AG08395 (cell line): ENCODE results near the gene DISP3.

Experiments used
- DNase-seq: peaks from one replicate; pipeline ENCODE4 v3.0.0; 2012; ENCODE audit warnings: mixed read lengths, low spot score

Gene DISP3, protein sequence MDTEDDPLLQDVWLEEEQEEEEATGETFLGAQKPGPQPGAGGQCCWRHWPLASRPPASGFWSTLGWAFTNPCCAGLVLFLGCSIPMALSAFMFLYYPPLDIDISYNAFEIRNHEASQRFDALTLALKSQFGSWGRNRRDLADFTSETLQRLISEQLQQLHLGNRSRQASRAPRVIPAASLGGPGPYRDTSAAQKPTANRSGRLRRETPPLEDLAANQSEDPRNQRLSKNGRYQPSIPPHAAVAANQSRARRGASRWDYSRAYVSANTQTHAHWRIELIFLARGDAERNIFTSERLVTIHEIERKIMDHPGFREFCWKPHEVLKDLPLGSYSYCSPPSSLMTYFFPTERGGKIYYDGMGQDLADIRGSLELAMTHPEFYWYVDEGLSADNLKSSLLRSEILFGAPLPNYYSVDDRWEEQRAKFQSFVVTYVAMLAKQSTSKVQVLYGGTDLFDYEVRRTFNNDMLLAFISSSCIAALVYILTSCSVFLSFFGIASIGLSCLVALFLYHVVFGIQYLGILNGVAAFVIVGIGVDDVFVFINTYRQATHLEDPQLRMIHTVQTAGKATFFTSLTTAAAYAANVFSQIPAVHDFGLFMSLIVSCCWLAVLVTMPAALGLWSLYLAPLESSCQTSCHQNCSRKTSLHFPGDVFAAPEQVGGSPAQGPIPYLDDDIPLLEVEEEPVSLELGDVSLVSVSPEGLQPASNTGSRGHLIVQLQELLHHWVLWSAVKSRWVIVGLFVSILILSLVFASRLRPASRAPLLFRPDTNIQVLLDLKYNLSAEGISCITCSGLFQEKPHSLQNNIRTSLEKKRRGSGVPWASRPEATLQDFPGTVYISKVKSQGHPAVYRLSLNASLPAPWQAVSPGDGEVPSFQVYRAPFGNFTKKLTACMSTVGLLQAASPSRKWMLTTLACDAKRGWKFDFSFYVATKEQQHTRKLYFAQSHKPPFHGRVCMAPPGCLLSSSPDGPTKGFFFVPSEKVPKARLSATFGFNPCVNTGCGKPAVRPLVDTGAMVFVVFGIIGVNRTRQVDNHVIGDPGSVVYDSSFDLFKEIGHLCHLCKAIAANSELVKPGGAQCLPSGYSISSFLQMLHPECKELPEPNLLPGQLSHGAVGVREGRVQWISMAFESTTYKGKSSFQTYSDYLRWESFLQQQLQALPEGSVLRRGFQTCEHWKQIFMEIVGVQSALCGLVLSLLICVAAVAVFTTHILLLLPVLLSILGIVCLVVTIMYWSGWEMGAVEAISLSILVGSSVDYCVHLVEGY (N-terminal part only)

GRCh38 chr1:11478571-11479374 is at the start of gene DISP3:
DISP3 (plus strand) TSS chr1:11479155; CDS start chr1:11500993, 21,838 bp downstream.
- DNase-seq = peak; percentile 82

DNA sequence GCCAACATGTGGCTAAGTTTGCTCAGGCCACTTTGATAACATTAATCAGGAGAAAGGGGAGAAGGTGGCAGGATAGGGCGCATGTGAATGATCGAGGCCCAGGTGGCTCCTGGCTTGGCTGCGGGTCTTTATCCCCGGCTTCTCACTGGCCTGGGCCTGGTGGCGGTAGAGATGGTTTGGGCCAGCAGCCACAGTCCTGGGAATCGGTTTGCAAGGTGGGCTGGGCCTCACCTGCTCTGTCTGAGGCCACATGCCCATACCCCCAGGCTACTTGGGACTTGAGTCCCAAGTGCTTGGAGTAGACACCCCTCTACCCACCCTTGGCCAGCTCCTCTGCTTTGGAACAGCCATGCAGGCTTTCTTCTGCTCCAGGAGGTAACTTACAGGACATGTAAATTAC is 49.7 kb upstream of the DISP3 start:
- no peak for DNase-seq

DNA sequence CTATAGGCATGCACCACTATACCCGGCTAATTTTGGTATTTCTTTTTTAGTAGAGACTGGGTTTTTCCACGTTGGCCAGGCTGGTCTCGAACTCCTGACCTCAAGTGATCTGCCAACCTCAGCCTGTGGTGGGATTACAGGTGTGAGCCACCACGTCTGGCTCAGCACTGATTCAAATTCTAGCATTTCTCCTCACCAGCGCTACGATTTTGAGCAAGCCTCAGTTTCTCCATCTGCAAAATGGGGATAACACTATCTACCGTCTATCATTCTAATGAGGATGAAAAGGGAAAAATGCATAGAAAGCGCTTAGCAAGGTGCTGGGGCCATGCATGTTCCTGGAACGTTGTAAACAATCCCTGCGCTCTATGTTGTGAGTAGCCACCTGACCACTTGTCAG is 49.0 kb upstream of the DISP3 start:
- no peak for DNase-seq

DNA sequence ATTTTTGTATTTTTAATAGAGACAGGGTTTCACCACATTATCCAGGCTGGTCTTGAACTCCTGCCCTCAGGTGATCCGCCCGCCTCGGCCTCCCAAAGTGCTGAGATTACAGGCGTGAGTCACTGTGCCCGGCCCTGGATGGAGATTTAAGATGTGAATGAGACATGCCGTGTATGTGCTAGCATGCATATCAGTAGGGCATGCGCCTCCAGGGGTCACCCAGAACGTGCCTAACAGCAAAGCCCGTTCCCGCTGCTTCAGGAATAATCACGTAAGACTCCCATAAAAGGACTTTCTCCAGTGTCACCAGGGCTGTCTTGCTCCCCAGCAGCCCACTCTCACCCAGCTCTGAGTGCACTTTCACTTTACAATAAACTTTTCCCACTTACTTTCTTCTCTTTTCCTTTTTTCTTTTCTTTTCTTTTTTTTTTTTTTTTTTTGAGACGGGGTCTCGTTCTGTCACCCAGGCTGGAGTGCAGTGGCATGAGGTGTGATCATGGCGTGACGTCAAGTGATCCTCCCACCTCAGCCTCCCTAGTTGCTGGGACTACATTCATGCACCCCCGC is 46.9 kb upstream of the DISP3 start:
- DNase-seq = no peak

- DNase-seq = no peak
Measured at GRCh38 chr1:11432526-11432925, 46.4 kb upstream of the DISP3 start.

GRCh38 chr1:11434501-11434900 is 44.5 kb upstream of the DISP3 start:
- no peak for DNase-seq

DNA sequence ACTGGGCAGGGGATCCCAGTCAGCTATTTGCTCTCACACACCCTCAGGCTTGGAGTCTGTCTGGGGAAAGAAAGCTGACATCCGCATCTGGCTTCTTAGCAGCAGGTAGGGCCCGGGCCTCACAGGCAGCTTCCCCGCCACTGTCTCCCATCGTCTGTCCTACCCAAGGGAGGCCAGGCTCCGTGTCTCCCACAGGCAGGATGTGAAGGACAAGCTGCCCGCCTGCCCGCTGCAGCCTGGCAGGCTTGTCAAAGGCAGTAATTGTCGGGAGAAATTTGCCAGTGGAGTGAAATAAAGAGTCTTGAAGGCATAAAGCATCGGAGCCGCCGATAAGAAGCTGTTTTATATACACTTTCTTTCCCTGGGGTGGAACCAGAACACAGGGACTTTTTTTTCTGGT is 44.0 kb upstream of the DISP3 start:
- no peak for DNase-seq

- DNase-seq = no peak
Measured at GRCh38 chr1:11438996-11439395, 40.0 kb upstream of the DISP3 start.

DNA sequence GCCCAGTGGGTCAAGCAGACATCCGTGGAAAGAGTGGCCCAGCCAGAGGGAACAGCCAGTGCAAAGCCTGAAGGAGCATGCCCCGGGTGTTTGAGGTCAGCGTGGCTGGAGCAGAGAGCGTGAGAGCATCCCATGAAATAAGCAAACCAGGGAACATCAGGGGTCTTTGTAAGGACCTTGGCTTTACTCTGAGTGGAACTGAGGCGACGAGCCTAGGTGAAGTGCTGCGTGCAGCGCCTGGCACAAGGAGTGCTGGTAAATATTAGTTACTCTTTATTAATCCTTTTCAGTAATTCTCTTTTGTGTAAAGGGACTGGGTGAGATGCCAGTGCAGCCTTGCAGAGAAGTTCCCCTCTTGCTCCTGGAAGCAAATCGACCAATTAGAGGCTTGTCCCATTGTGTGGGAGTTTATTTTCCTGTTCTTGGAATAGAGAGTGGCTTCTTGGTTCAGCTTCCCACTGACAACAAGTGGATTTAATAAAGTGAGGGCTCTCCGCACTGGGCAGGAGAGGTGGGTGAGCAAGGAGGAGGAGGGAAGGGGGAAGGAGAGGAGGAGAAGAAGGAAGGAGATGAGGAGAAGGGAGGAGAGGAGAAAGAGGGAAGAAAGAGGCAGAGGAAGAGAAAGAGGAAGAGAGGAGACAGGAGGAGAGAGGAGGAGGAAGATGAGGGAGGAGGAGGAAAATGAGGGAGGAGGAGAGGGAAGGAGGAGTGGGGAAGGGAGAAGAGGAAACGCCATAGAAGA is 37.6 kb upstream of the DISP3 start:
- no peak for DNase-seq

- DNase-seq = no peak
Measured at GRCh38 chr1:11443043-11443442, 35.9 kb upstream of the DISP3 start.

DNA sequence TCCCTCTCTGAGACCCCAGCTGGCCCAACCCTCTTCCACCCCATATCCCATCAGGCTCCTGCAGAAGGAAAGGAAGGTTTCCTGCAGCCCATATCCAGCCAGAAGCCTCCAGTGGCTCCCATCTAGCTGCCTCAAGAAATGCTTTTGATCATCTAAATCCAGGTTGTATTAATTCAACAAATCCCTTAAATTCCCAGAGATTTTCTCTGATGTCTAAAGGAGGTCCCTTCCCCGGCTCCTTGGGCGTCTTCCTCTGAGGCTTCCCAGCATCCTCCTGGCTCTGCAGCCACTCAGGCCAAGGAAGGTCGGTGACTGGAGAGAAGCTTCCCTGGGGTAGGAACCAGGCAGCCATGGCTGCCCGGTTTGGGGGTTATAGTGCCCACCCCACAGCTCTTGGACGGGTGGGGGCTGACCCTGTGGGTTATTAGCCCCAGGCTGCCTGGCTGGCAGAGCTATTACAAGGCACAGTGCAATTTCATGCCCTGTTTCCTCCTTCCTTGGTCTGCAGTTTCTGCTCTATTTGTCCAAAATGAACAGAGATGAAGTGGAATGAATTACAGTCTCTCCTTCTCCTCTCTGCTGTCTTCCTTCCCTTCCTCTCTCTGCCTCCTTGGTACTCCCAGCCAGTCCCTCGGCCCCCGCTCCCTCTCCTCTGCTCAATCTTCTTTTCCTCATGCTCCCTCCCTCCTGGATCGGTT is 34.8 kb upstream of the DISP3 start:
- DNase-seq = no peak

DNA sequence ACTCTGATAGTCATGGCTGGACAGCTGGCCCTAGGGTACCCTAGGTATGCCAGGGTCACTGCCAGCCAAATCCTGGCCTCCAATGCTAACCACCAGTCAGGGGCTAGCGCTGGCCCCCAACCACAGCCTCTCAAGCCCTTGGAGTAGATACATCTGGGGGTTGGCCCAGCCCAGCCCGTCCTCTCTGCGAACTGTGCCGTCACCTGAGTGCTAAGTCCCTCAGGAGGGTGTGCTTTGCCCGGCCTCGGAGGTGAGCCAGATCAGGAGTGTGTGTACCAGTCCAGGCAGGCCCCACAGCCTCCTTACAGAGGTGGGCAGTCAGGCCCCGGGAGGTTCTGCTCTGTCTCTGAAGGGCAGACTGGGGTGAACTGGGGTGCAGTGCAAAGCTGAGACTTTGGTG is 34.0 kb upstream of the DISP3 start:
- DNase-seq = no peak

- no peak for DNase-seq
Measured at GRCh38 chr1:11447903-11448302, 31.1 kb upstream of the DISP3 start.

DNA sequence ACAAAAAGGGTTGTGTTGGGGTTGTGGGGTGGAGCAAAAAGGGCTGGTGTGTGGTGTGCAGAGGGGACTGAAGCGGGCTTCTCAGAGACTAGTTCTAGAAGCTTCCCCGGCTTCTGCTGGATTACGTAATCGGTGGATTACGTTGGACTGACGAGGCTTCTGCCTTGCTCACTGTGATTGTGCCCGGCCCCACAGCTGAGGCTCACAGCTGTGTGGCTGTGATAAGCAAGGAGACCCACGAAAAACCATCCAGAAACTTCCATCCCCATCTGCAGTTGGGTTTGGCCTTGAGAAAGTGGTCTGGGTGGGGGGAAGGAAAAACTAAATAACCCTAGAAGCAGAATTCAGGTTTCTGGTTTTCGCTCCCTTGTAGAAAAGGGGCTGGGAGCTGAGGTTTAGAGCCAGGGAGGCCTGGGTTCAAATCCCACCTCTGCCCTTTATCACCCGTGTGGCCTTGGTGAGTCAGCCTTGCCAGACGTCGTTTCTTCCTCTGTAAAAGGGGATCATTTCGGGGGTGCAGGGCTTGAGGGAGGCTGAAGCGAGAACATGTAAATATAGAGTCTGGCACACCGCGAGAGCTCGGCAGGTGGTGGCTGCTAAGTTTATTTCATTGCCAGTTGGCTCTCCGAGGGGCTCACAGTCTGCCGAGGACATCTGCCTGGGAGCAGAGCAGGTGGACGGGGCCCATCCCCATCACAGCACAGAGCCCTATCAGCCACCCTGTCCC is 30.4 kb upstream of the DISP3 start:
- no peak for DNase-seq

- DNase-seq = no peak
Measured at GRCh38 chr1:11449100-11449403, 29.9 kb upstream of the DISP3 start.

- DNase-seq = no peak
Measured at GRCh38 chr1:11450310-11450709, 28.6 kb upstream of the DISP3 start.

DNA sequence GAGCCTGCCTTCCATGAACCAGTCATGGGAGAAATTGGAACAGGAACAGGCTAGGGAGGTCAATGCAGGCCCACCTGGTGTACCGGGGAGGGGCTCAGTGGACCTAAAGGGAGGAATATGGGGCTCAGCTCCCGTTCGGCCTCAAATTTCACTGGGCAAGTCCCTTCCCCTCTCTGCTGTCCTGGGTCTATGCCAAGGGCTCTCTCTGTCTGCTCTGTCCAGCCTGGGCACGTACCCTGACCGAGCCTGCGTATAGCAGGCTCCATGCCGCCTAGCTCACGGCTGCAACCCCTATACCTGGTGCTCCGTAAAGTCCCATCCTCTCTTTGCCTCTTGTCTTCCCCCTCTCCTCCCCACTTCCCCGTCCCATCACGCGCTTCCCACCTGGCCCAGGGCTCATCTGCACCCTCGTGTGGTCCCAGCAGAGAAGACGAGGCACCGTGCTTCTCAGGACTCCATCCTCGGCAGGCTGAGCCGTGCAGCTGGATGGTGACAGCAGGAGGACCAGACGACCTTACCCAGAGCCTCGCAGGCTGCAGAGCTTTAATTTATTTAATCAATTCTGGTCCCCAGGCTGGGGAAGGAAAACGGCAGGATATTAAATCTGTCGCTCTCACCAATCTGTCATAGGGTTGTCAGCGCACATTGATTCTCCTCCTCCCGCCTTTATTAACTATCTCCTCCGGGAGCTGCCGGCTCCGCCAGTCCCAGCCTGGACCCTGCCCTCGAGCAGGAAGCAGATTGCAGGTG is 25.0 kb upstream of the DISP3 start:
- DNase-seq = no peak

DNA sequence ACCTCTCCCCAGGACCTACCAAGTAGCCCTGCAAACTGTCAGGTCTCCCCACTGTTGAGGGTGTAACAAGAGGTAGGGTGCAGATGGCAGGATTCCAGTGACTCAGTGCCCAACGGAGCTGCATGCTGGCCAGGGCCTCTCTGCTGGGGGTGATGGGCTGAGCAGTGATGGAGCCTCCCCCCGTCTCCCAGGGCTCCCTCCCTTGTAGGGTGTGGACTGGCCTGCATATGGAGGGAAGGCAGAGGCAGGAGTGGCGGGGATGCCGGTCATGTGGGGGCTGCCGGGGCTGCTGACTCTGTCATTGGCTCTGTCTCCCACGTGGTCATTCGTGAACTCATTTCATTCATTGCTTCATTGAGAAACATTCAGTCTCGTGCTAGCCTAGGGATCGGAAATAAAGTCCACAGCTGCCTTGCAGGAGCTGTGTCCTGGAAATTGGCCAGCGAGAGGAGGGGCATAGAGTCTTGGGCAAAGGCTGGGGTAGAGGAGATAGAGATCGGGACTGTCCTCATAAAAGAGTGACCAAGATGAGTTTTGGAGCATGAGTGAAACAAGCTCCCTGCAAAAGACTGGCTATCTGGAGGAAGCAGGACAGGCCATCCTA is 22.9 kb upstream of the DISP3 start:
- no peak for DNase-seq
